ENCODE results near the gene EFNA1.

EFNA1 gene

GRCh38 chr1:155176544-155177071, 48.9 kb downstream of the EFNA1 start:
- peak; percentile 27 for DNase-seq

DNA sequence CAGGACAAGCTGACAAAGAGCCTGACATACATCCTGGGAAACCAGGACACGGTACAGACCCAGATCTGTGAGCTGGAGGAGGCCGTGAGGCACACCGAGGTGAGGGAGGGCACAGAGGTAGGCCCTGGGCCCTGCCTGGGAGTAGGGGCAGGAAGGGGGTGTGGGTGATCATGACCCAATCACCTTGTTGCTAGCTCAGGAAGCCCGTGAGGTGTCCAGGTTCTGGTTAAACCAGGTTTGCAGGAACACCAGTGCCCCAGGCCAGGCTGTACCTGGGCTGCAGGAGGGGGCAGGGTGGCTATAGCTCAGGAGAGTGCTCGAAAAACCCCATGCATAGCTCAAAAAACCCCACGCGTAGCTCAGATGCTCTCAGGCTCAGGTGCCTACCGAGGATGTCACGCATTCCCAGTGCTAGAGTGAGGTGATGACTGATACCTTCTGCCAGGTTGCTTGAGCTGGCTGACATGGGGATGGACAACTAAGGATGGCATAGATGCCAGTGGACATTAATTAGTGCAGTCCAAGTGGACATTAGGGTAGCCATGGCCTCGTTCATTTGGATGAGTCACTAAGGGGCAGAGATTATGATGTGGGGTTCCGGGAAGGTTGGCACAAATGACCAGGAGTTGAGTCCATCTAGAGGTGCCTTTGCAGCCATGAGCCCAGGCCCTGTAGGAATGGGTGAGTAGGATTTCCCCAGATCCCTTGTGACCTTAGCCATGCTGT, 49.7 kb downstream of the EFNA1 start:
- DNase-seq, result no peak

DNA sequence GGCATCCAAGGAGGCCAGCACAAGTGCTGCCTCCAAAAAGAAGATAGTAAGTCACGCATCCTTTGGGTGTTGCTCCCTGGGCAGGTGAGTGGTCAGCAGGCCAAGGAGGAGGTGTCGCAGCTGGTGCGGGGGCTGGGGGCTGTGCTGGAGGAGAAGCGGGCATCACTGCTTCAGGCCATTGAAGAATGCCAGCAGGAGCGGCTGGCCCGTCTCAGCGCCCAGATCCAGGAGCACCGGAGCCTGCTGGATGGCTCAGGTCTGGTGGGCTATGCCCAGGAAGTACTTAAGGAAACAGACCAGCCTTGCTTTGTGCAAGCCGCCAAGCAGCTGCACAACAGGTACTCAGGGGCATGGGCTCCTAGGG, 50.2 kb downstream of the EFNA1 start:
- no peak for DNase-seq

- DNase-seq, result no peak
Observed at GRCh38 chr1:155178441-155179111, 50.9 kb downstream of the EFNA1 start.

GRCh38 chr1:155179112-155180031, 51.7 kb downstream of the EFNA1 start:
- DNase-seq, result no peak

DNA sequence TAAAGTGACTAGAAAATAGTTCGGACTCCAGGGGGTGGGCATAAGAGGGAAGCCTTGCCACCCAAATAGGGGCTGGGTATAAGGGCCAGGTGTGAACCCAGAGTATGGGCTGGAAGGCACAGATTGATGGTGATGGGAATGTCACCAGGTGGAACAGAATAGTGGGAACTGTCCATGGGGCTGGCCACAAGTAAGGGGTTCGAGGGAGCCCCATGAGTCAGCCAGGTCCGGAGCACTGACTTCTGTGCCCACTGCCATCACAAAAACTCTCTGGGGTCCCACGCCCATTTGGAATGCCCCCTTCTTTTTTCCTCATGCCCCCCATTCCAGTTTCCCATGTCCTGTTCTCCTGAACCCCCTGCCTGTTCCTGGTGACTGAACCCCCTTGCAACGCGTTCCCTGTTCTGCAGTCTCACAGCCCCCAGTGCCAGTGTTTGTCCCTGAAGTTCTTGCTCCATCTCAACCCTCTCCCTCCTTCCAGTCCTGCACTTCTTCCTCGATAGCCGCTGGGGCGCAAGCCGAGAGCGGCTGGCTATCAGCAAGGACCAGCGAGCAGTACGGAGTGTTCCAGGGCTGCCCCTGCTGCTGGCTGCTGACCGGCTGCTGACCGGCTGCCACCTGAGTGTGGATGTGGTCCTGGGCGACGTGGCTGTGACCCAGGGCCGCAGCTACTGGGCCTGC, 53.8 kb downstream of the EFNA1 start:
- no peak for DNase-seq

DNA sequence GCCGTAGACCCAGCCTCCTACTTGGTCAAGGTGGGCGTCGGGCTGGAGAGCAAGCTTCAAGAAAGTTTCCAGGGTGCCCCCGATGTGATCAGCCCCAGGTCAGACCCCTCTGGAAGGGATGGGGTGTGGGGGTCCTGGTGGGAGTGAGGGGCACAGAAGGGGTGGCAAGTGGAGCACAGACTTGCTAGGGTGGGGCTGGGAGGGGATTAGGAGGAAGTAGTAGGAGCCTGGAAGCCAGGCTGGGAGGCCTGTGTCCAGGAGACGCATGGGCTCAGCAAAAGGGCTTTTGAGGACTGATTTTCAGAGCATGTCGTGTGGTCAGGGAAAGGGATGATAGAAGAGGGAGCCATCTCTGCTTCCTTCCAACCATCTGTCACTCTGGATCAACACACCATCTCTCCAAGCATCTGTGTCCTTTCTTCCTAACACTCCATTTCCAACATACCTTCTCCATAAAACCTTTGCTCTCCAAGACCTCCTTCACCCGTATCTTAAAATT, 54.4 kb downstream of the EFNA1 start:
- DNase-seq, result no peak

DNA sequence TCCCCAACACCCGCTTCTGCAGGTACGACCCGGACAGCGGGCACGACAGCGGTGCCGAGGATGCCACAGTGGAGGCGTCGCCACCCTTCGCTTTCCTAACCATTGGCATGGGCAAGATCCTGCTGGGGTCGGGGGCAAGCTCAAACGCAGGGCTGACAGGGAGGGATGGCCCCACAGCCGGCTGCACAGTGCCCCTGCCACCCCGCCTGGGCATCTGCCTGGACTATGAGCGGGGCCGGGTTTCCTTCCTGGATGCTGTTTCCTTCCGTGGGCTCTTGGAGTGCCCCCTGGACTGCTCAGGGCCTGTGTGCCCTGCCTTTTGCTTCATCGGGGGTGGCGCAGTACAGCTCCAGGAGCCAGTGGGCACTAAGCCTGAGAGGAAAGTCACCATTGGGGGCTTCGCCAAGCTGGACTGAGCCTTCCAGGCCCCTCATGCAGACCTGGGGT, 56.1 kb downstream of the EFNA1 start:
- DNase-seq, result no peak

DNA sequence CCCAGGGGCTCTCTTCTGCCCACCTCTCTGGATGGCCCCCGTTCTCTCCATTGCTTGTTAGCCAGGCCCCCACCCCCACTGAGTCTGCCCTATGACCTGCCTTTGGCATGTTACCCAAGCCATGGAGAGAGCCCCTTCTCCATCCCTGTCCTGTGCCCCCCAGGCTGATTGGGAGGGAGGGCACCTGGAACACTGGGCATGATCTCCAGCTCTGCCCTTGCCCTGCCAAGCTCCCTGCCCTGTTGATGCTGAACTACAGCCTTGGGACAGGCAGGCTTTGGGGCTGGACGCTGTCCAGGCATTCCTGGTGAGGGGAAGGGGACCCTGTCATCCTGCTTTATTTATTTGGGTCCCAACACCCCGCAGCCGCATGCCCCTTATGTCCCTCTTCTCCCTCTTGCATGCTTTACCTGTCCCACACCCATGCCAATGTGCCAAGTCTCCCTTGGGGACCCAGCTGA, 56.7 kb downstream of the EFNA1 start:
- DNase-seq, result no peak

Measured in DMS79 (cell line).